ENCODE measurements around the gene KASH5.

- TF ChIP-seq, protein P1, sequence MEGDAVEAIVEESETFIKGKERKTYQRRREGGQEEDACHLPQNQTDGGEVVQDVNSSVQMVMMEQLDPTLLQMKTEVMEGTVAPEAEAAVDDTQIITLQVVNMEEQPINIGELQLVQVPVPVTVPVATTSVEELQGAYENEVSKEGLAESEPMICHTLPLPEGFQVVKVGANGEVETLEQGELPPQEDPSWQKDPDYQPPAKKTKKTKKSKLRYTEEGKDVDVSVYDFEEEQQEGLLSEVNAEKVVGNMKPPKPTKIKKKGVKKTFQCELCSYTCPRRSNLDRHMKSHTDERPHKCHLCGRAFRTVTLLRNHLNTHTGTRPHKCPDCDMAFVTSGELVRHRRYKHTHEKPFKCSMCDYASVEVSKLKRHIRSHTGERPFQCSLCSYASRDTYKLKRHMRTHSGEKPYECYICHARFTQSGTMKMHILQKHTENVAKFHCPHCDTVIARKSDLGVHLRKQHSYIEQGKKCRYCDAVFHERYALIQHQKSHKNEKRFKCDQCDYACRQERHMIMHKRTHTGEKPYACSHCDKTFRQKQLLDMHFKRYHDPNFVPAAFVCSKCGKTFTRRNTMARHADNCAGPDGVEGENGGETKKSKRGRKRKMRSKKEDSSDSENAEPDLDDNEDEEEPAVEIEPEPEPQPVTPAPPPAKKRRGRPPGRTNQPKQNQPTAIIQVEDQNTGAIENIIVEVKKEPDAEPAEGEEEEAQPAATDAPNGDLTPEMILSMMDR (IDR thresholded peaks at IDR 0.05), result no peak
- TF ChIP-seq POLR2A (IDR thresholded peaks at IDR 0.05) (no peak), POLR2AphosphoS5 (IDR thresholded peaks at IDR 0.05) (no peak)
These were observed 29.0 kb downstream of the KASH5 start for GRCh38 chr19:49417088-49417487.
